ENCODE measurements around the gene PLSCR5.

The PLSCR5 gene

GRCh38 chr3:146585156-146585555 is 20.0 kb downstream of the PLSCR5 start:
- DNase-seq (ENCODE audit: low read depth), result no peak

- no peak for DNase-seq (ENCODE audit: low read depth)
Measured at GRCh38 chr3:146581951-146582467, 23.1 kb downstream of the PLSCR5 start.

- DNase-seq (ENCODE audit: low read depth), result no peak
Measured at GRCh38 chr3:146581080-146581601, 24.0 kb downstream of the PLSCR5 start.

GRCh38 chr3:146577662-146578061 is 27.5 kb downstream of the PLSCR5 start:
- DNase-seq (ENCODE audit: low read depth), result peak; percentile 68

- no peak for DNase-seq (ENCODE audit: low read depth)
Measured at GRCh38 chr3:146575636-146576035, 29.5 kb downstream of the PLSCR5 start.

GRCh38 chr3:146574173-146574572 is 31.0 kb downstream of the PLSCR5 start:
- DNase-seq (ENCODE audit: low read depth), result no peak

- DNase-seq (ENCODE audit: low read depth), result no peak
Measured at GRCh38 chr3:146569314-146569713, 35.8 kb downstream of the PLSCR5 start.

GRCh38 chr3:146566138-146566537 is 39.0 kb downstream of the PLSCR5 start:
- no peak for DNase-seq (ENCODE audit: low read depth)

GRCh38 chr3:146561879-146562278 is 43.3 kb downstream of the PLSCR5 start:
- no peak for DNase-seq (ENCODE audit: low read depth)

- DNase-seq (ENCODE audit: low read depth), result no peak
Measured at GRCh38 chr3:146561463-146561862, 43.7 kb downstream of the PLSCR5 start.

- DNase-seq (ENCODE audit: low read depth), result no peak
Measured at GRCh38 chr3:146560678-146561077, 44.5 kb downstream of the PLSCR5 start.

- no peak for DNase-seq (ENCODE audit: low read depth)
Measured at GRCh38 chr3:146559388-146559787, 45.8 kb downstream of the PLSCR5 start.

- no peak for DNase-seq (ENCODE audit: low read depth)
Measured at GRCh38 chr3:146558781-146559180, 46.4 kb downstream of the PLSCR5 start.

GRCh38 chr3:146557745-146558144 is 47.4 kb downstream of the PLSCR5 start:
- no peak for DNase-seq (ENCODE audit: low read depth)

GRCh38 chr3:146555311-146555710 is 49.8 kb downstream of the PLSCR5 start:
- DNase-seq (ENCODE audit: low read depth), result no peak

GRCh38 chr3:146554151-146554760 is 50.9 kb downstream of the PLSCR5 start:
- no peak for DNase-seq (ENCODE audit: low read depth)

GRCh38 chr3:146550743-146551510 is 54.2 kb downstream of the PLSCR5 start:
- peak; percentile 97 for DNase-seq (ENCODE audit: low read depth)

GRCh38 chr3:146550070-146550615 is 55.0 kb downstream of the PLSCR5 start:
- DNase-seq (ENCODE audit: low read depth), result no peak

- no peak for DNase-seq (ENCODE audit: low read depth)
Measured at GRCh38 chr3:146547235-146547835, 57.8 kb downstream of the PLSCR5 start.

GRCh38 chr3:146546366-146546965 is 58.7 kb downstream of the PLSCR5 start:
- DNase-seq (ENCODE audit: low read depth), result peak; percentile 47

- DNase-seq (ENCODE audit: low read depth), result no peak
Measured at GRCh38 chr3:146544929-146545528, 60.1 kb downstream of the PLSCR5 start.
